ENCODE measurements around the gene PIAS3.
A peak's percentile ranks its signal among the peaks of the same experiment; 100 is the strongest.
"Not testable (repeated sequence)": the region's sequence is repeated elsewhere in the genome, so short reads cannot be mapped to it uniquely, and the experiment has no call there.

PIAS3 gene

GRCh38 chr1:145845144-145845513 lies 13.8 kb downstream of the PIAS3 start:
- H3K27ac ChIP-seq, result peak overlapping the region; percentile 60
- TF ChIP-seq CTCF (IDR thresholded peaks at IDR 0.05) (no peak), ZFX (IDR thresholded peaks at IDR 0.05; ENCODE audit: borderline replicate concordance) (no peak)

GRCh38 chr1:145843031-145843430 lies 15.8 kb downstream of the PIAS3 start:
- TF ChIP-seq ZFX (IDR thresholded peaks at IDR 0.05; ENCODE audit: borderline replicate concordance) (no peak), CTCF (IDR thresholded peaks at IDR 0.05) (no peak)
- no peak overlapping the region for H3K27ac ChIP-seq

GRCh38 chr1:145837656-145838055 lies 21.2 kb downstream of the PIAS3 start:
- TF ChIP-seq CTCF (IDR thresholded peaks at IDR 0.05) (no peak), ZFX (IDR thresholded peaks at IDR 0.05; ENCODE audit: borderline replicate concordance) (no peak)
- H3K27ac ChIP-seq, result no peak overlapping the region

GRCh38 chr1:145830810-145831209 lies 28.1 kb downstream of the PIAS3 start:
- not testable (repeated sequence) for H3K27ac ChIP-seq

- TF ChIP-seq ZFX (IDR thresholded peaks at IDR 0.05; ENCODE audit: borderline replicate concordance), result no peak
- no peak for TF ChIP-seq CTCF (IDR thresholded peaks at IDR 0.05)
- H3K27ac ChIP-seq, result no peak overlapping the region
Measured at GRCh38 chr1:145828367-145829026, 30.4 kb downstream of the PIAS3 start.

GRCh38 chr1:145827966-145828365 lies 30.9 kb downstream of the PIAS3 start:
- H3K27ac ChIP-seq, result no peak overlapping the region
- TF ChIP-seq ZFX (IDR thresholded peaks at IDR 0.05; ENCODE audit: borderline replicate concordance), result no peak
- TF ChIP-seq CTCF (IDR thresholded peaks at IDR 0.05), result no peak

- no peak for TF ChIP-seq CTCF (IDR thresholded peaks at IDR 0.05)
- H3K27ac ChIP-seq, result peak overlapping the region; percentile 91; the same call in 1 of the 2 replicates
Measured at GRCh38 chr1:145826030-145826429, 32.9 kb downstream of the PIAS3 start.

- peak overlapping the region; percentile 91 for H3K27ac ChIP-seq
- TF ChIP-seq CTCF (IDR thresholded peaks at IDR 0.05) (no peak), ZFX (IDR thresholded peaks at IDR 0.05; ENCODE audit: borderline replicate concordance) (no peak)
Measured at GRCh38 chr1:145824499-145824842, 34.4 kb downstream of the PIAS3 start.
